HEK293T (cell line): ENCODE data around the gene TRAPPC12.

Source experiments
- BHLHE40 ChIP-seq: fragments of 450-650 bp; IDR thresholded peaks from 2 replicates; pipeline ENCODE4 v1.6.1; 2016; ENCODE audit warnings: mild to moderate bottlenecking, moderate library complexity, borderline replicate concordance
- FOXM1 ChIP-seq: fragments of 450-650 bp; IDR thresholded peaks from 2 replicates; pipeline ENCODE4 v1.6.1; 2017; ENCODE audit warnings: mild to moderate bottlenecking, borderline replicate concordance
- SP1 ChIP-seq: fragments of 450-650 bp; IDR thresholded peaks from 2 replicates; pipeline ENCODE4 v1.6.1; 2017

DNA sequence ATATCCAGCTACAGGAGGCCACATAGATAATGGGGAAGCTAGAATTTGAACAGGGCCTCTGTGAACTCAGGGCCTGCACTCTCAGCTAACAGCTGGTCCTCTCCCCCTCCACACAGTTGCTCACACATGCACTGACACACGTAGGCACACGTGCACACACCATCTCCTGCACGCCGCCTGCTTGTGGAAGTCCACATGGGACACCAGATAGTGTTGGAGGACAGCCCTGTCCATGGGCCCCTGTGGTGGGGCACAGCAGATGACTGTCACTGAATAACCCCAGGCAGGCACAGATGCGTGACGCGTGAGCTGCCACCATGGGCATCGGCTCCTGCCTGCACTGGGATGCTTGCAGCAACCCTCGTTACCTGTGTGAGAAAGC, 87.0 kb downstream of the TRAPPC12 start:
- TF ChIP-seq SP1 (no peak), FOXM1 (no peak), BHLHE40 (no peak)
